Measurements from ENCODE around the gene RPS17.
"Not testable (repeated sequence)": the region's sequence is repeated elsewhere in the genome, so short reads cannot be mapped to it uniquely, and the experiment has no call there.

GRCh38 chr15:82504074-82504473 is 36.2 kb downstream of the RPS17 start:
- not testable (repeated sequence) for TF ChIP-seq POLR2A, CTCF (IDR thresholded peaks at IDR 0.05)

Data from lower leg skin (tissue), 3 donors.